K562 (cell line): Measurements from ENCODE around the gene RMP24.

Source experiments
- FOXP1 ChIP-seq: sonication (generic); formaldehyde crosslinking; IDR thresholded peaks from 2 replicates; pipeline ENCODE4 v1.8.0; 2022; ENCODE audit warnings: mild to moderate bottlenecking, missing genetic modification reagents
- GTF2E2 ChIP-seq: fragments of 200-800 bp; sonication (Bioruptor generic); IDR thresholded peaks from 2 replicates; pipeline ENCODE4 v1.6.1; 2016; ENCODE audit warnings: missing genetic modification characterization, missing compliant biosample characterization
- ID3 ChIP-seq, 2 experiments: fragments of 250-450 bp in 1 of 2; fragments of 450-650 bp in 1 of 2; sonication (Bioruptor Pico) in 1 of 2; IDR thresholded peaks; 2 replicates each; pipeline versions ENCODE4 v1.6.1 to v1.8.0; 2016 to 2021; ENCODE audit warnings: mild to moderate bottlenecking in 2 of 2, moderate library complexity in 2 of 2, missing compliant biosample characterization in 1 of 2, missing genetic modification characterization in 1 of 2
- JUN ChIP-seq, 2 experiments: sonication (generic) in 1 of 2; formaldehyde crosslinking in 1 of 2; IDR thresholded peaks; 2 replicates each; pipeline versions ENCODE4 v1.6.1 to v1.8.0; 2012 to 2022; ENCODE audit warnings: borderline replicate concordance in 2 of 2, mild to moderate bottlenecking in 2 of 2, improper control_type of control experiment in 1 of 2, low read depth in 1 of 2, low read length in 1 of 2, missing genetic modification reagents in 1 of 2
- MIER1 ChIP-seq: fragments of 450-650 bp; IDR thresholded peaks from 2 replicates; pipeline ENCODE4 v1.6.1; 2016; ENCODE audit warnings: antibody characterized with exemption, mild to moderate bottlenecking, low read depth
- ZKSCAN1 ChIP-seq: fragments of 150-350 bp; IDR thresholded peaks from 2 replicates; pipeline ENCODE4 v1.6.1; 2016; ENCODE audit warnings: low read depth, low read length
- ZNF324 ChIP-seq: fragments of 250-450 bp; sonication (Bioruptor Pico); IDR thresholded peaks from 2 replicates; pipeline ENCODE4 v1.4.0; 2020; ENCODE audit warnings: mild to moderate bottlenecking
- ZNF407 ChIP-seq: fragments of 450-650 bp; IDR thresholded peaks from 2 replicates; pipeline ENCODE4 v1.6.1; 2016; ENCODE audit warnings: low read depth

Gene RMP24

GRCh38 chr18:36009214-36009613 lies 36.7 kb downstream of the RMP24 start (continued):
- TF ChIP-seq ZNF407 (no peak), ID3 (CRISPR knock-in tag; IDR thresholded peaks at IDR 0.05) (no peak), ID3 (tag; IDR thresholded peaks at IDR 0.05) (no peak), MIER1 (no peak), GTF2E2 (tag) (no peak), ZKSCAN1 (no peak), FOXP1 (CRISPR knock-in tag) (no peak), JUN (IDR thresholded peaks at IDR 0.05; ENCODE audit: borderline replicate concordance, low read depth, low read length) (no peak), JUN (CRISPR knock-in tag; IDR thresholded peaks at IDR 0.05; ENCODE audit: borderline replicate concordance) (no peak), ZNF324 (CRISPR knock-in tag) (no peak)
- TF ChIP-seq, all 486 proteins: peak for 0
